Uterus (tissue), 4 donors: Measurements from ENCODE around the gene ZNF100. TPM values are rescaled to one million over a fixed set of nuclear protein-coding genes. Genes with fewer than 3 reads are reported as not detected.
"Not testable (repeated sequence)": the region's sequence is repeated elsewhere in the genome, so short reads cannot be mapped to it uniquely, and the experiment has no call there.

Source experiments
- DNase-seq, 2 donors: peaks; one replicate each; pipeline ENCODE4 v3.0.0-alpha.2; 2019 to 2020
- H3K27ac ChIP-seq, 2 donors: fragments of 200-600 bp; sonication (generic); 1 replicate in 1 of 2; 2 replicates in 1 of 2; pipeline ENCODE4 v1.5.1; 2016 to 2018
- H3K27me3 ChIP-seq, 2 donors: fragments of 200-600 bp; sonication (generic); one replicate each; pipeline ENCODE4 v1.5.1; 2018 to 2019; ENCODE audit warnings: control low read depth in 1 of 2
- H3K36me3 ChIP-seq, 2 donors: fragments of 200-600 bp; sonication (generic); one replicate each; pipeline ENCODE4 v1.5.1; 2019; ENCODE audit warnings: control low read depth in 1 of 2
- H3K4me1 ChIP-seq, 2 donors: fragments of 200-600 bp; sonication (generic); one replicate each; pipeline ENCODE4 v1.5.1; 2018 to 2019; ENCODE audit warnings: control low read depth in 1 of 2
- H3K4me3 ChIP-seq, 2 donors: fragments of 200-600 bp; sonication (generic); 1 replicate in 1 of 2; 2 replicates in 1 of 2; pipeline ENCODE4 v1.5.1; 2018 to 2019; ENCODE audit warnings: mild to moderate bottlenecking in 1 of 2
- H3K9me3 ChIP-seq, 2 donors: fragments of 200-600 bp; sonication (generic); one replicate each; pipeline ENCODE4 v1.5.1; 2019; ENCODE audit warnings: control low read depth in 1 of 2
- CTCF ChIP-seq, 4 experiments: fragments of 200-600 bp in 2 of 4; fragments of 450-650 bp in 2 of 4; sonication (generic) in 2 of 4; IDR thresholded peaks; one replicate each; pipeline ENCODE4 v1.5.1; 2016 to 2019; ENCODE audit warnings: antibody characterized with exemption in 4 of 4, mild to moderate bottlenecking in 2 of 4, moderate library complexity in 1 of 4
- POLR2A ChIP-seq, 2 donors: fragments of 450-650 bp; IDR thresholded peaks; one replicate each; pipeline ENCODE4 v1.6.1; 2016; ENCODE audit warnings: antibody characterized with exemption in 2 of 2, mild to moderate bottlenecking in 1 of 2, moderate library complexity in 1 of 2
- intact Hi-C: fragments of 100-400 bp; cut with DNase I; formaldehyde crosslinking; loops from one replicate; pipeline ENCODE4 v1.15.1; 2023; ENCODE audit warnings: low total_unique reads
- total RNA-seq, 4 donors: library from RNA; depleted of rRNA in 3 of 4; stranded (reverse); fragments of >200 nt in 3 of 4; gene quantifications; one replicate each; pipeline versions ENCODE4 v1.1.0 to v1.2.4, GENCODE V29; 2014 to 2023
- donor health status: DM: yes; HTN: yes; CAD: no.

ZNF100 gene
- total RNA-seq, 4 donors from 2014 or later, result 7.2 to 18.0 (median 14.3) TPM

GRCh38 chr19:21709464-21709863 lies 57.9 kb downstream of the ZNF100 start:
- no peaks in the 10 kb centered on the region for H3K4me1 ChIP-seq
- no peak overlapping the region for H3K4me3 ChIP-seq
- DNase-seq, result no peak
- no peaks in the 10 kb centered on the region for H3K27me3 ChIP-seq
- no peak overlapping the region for H3K27ac ChIP-seq
- no peaks in the 10 kb centered on the region for H3K36me3 ChIP-seq
- TF ChIP-seq CTCF (IDR thresholded peaks at IDR 0.05), result no peak
- no peak for TF ChIP-seq POLR2A (IDR thresholded peaks at IDR 0.05)
- intact Hi-C loops, result no loop called here
- no peaks in the 10 kb centered on the region for H3K9me3 ChIP-seq

GRCh38 chr19:21707878-21708277 lies 59.5 kb downstream of the ZNF100 start:
- H3K4me3 ChIP-seq, intact Hi-C loops: not testable (repeated sequence)

GRCh38 chr19:21707065-21707464 lies 60.3 kb downstream of the ZNF100 start:
- H3K9me3 ChIP-seq, result no peaks in the 10 kb centered on the region
- DNase-seq, result no peak

More at GRCh38 chr19:21707878-21708277, 59.5 kb downstream of the ZNF100 start:
- not testable (repeated sequence) for DNase-seq, H3K4me1 ChIP-seq, H3K9me3 ChIP-seq, H3K27me3 ChIP-seq, H3K27ac ChIP-seq, H3K36me3 ChIP-seq

GRCh38 chr19:21705393-21705792 lies 62.0 kb downstream of the ZNF100 start:
- intact Hi-C loops, result no loop called here
- DNase-seq, result no peak
- H3K36me3 ChIP-seq, result no peaks in the 10 kb centered on the region
- no peaks in the 10 kb centered on the region for H3K4me1 ChIP-seq
- no peaks in the 10 kb centered on the region for H3K27me3 ChIP-seq
- H3K27ac ChIP-seq, result no peak overlapping the region
- H3K9me3 ChIP-seq, result no peaks in the 10 kb centered on the region
- TF ChIP-seq POLR2A (IDR thresholded peaks at IDR 0.05) (no peak), CTCF (IDR thresholded peaks at IDR 0.05) (no peak)
- no peak overlapping the region for H3K4me3 ChIP-seq

More at GRCh38 chr19:21707065-21707464, 60.3 kb downstream of the ZNF100 start:
- H3K27ac ChIP-seq, result no peak overlapping the region
- TF ChIP-seq POLR2A (IDR thresholded peaks at IDR 0.05) (no peak), CTCF (IDR thresholded peaks at IDR 0.05) (no peak)
- intact Hi-C loops, result no loop called here
- no peaks in the 10 kb centered on the region for H3K4me1 ChIP-seq
- no peak overlapping the region for H3K4me3 ChIP-seq
- no peaks in the 10 kb centered on the region for H3K36me3 ChIP-seq
- no peaks in the 10 kb centered on the region for H3K27me3 ChIP-seq

GRCh38 chr19:21704320-21704719 lies 63.1 kb downstream of the ZNF100 start:
- H3K27ac ChIP-seq, result no peak overlapping the region
- intact Hi-C loops, result no loop called here
- H3K4me3 ChIP-seq, result no peak overlapping the region
- H3K9me3 ChIP-seq, result no peaks in the 10 kb centered on the region
- TF ChIP-seq POLR2A (IDR thresholded peaks at IDR 0.05), result no peak
- no peak for TF ChIP-seq CTCF (IDR thresholded peaks at IDR 0.05)
- DNase-seq, result no peak
- H3K27me3 ChIP-seq, result no peaks in the 10 kb centered on the region
- H3K4me1 ChIP-seq, result no peaks in the 10 kb centered on the region
- H3K36me3 ChIP-seq, result no peaks in the 10 kb centered on the region

- Histone ChIP-seq H3K36me3 (no peaks in the 10 kb centered on the region), H3K27ac (no peak overlapping the region), H3K27me3 (no peaks in the 10 kb centered on the region), H3K4me1 (no peaks in the 10 kb centered on the region), H3K4me3 (no peak overlapping the region), H3K9me3 (no peaks in the 10 kb centered on the region)
- no peak for DNase-seq
- intact Hi-C loops, result no loop called here
- no peak for TF ChIP-seq POLR2A (IDR thresholded peaks at IDR 0.05)
- no peak for TF ChIP-seq CTCF (IDR thresholded peaks at IDR 0.05)
These were observed 68.2 kb downstream of the ZNF100 start for GRCh38 chr19:21699197-21699596.
